WTC11 (cell line): ENCODE results near the gene POLDIP3.

Experiments used
- SP1 ChIP-seq: sonication (generic); formaldehyde crosslinking; conservative IDR thresholded peaks from 2 replicates; pipeline ENCODE4 v1.8.1; 2022; ENCODE audit warnings: missing genetic modification reagents
- ZNF138 ChIP-seq: sonication (generic); formaldehyde crosslinking; conservative IDR thresholded peaks from 2 replicates; pipeline ENCODE4 v1.8.1; 2022; ENCODE audit warnings: mild to moderate bottlenecking, moderate library complexity, missing genetic modification reagents
- TF ChIP-seq, protein P1 (sequence below): sonication (generic); formaldehyde crosslinking; IDR thresholded peaks from 2 replicates; pipeline ENCODE4 v1.8.1; 2023; ENCODE audit warnings: mild to moderate bottlenecking, missing genetic modification reagents, borderline replicate concordance
- TF ChIP-seq, protein P2 (sequence below): fragments of 200-600 bp; IDR thresholded peaks from 2 replicates; pipeline ENCODE4 v1.8.0; 2022; ENCODE audit warnings: antibody characterized with exemption
- TF ChIP-seq, protein P3 (sequence below): sonication (generic); formaldehyde crosslinking; IDR thresholded peaks from 2 replicates; pipeline ENCODE4 v1.8.0; 2022; ENCODE audit warnings: mild to moderate bottlenecking, missing genetic modification reagents

DNA sequence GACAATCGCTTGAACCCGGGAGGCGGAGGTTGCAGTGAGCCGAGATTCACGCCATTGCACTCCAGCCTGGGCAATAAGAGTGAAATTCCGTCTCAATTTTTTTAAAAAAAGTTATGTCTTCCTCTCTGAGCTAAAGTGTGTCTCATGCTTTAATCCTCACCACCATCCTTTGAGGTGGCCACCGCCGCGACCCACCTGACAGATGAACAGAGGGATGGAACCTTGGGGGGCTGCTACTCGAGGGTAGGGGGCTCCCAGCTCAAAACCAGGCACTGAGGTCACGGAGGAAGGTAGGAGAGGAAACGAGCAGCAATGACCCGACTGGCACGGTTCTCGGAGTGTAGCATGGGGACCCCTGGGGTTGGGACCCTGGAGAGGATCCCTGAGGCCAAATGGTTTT is 10.7 kb upstream of the POLDIP3 start:
- TF ChIP-seq, protein P1, sequence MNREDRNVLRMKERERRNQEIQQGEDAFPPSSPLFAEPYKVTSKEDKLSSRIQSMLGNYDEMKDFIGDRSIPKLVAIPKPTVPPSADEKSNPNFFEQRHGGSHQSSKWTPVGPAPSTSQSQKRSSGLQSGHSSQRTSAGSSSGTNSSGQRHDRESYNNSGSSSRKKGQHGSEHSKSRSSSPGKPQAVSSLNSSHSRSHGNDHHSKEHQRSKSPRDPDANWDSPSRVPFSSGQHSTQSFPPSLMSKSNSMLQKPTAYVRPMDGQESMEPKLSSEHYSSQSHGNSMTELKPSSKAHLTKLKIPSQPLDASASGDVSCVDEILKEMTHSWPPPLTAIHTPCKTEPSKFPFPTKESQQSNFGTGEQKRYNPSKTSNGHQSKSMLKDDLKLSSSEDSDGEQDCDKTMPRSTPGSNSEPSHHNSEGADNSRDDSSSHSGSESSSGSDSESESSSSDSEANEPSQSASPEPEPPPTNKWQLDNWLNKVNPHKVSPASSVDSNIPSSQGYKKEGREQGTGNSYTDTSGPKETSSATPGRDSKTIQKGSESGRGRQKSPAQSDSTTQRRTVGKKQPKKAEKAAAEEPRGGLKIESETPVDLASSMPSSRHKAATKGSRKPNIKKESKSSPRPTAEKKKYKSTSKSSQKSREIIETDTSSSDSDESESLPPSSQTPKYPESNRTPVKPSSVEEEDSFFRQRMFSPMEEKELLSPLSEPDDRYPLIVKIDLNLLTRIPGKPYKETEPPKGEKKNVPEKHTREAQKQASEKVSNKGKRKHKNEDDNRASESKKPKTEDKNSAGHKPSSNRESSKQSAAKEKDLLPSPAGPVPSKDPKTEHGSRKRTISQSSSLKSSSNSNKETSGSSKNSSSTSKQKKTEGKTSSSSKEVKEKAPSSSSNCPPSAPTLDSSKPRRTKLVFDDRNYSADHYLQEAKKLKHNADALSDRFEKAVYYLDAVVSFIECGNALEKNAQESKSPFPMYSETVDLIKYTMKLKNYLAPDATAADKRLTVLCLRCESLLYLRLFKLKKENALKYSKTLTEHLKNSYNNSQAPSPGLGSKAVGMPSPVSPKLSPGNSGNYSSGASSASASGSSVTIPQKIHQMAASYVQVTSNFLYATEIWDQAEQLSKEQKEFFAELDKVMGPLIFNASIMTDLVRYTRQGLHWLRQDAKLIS (CRISPR knock-in tag): no peak
- TF ChIP-seq, protein P2, sequence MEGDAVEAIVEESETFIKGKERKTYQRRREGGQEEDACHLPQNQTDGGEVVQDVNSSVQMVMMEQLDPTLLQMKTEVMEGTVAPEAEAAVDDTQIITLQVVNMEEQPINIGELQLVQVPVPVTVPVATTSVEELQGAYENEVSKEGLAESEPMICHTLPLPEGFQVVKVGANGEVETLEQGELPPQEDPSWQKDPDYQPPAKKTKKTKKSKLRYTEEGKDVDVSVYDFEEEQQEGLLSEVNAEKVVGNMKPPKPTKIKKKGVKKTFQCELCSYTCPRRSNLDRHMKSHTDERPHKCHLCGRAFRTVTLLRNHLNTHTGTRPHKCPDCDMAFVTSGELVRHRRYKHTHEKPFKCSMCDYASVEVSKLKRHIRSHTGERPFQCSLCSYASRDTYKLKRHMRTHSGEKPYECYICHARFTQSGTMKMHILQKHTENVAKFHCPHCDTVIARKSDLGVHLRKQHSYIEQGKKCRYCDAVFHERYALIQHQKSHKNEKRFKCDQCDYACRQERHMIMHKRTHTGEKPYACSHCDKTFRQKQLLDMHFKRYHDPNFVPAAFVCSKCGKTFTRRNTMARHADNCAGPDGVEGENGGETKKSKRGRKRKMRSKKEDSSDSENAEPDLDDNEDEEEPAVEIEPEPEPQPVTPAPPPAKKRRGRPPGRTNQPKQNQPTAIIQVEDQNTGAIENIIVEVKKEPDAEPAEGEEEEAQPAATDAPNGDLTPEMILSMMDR: no peak
- TF ChIP-seq SP1 (CRISPR knock-in tag): no peak
- TF ChIP-seq, protein P3, sequence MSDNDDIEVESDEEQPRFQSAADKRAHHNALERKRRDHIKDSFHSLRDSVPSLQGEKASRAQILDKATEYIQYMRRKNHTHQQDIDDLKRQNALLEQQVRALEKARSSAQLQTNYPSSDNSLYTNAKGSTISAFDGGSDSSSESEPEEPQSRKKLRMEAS: no peak
- no peak for TF ChIP-seq ZNF138 (CRISPR knock-in tag)
